ENCODE results near the gene ARHGAP9. TPM values are rescaled to one million over a fixed set of nuclear protein-coding genes. Genes with fewer than 3 reads are reported as not detected.
A peak's percentile ranks its signal among the peaks of the same experiment; 100 is the strongest.
"Not testable (repeated sequence)": the region's sequence is repeated elsewhere in the genome, so short reads cannot be mapped to it uniquely, and the experiment has no call there.

Gene ARHGAP9
- total RNA-seq, 2 donors from 2014 or later, result 225 to 295 TPM

DNA sequence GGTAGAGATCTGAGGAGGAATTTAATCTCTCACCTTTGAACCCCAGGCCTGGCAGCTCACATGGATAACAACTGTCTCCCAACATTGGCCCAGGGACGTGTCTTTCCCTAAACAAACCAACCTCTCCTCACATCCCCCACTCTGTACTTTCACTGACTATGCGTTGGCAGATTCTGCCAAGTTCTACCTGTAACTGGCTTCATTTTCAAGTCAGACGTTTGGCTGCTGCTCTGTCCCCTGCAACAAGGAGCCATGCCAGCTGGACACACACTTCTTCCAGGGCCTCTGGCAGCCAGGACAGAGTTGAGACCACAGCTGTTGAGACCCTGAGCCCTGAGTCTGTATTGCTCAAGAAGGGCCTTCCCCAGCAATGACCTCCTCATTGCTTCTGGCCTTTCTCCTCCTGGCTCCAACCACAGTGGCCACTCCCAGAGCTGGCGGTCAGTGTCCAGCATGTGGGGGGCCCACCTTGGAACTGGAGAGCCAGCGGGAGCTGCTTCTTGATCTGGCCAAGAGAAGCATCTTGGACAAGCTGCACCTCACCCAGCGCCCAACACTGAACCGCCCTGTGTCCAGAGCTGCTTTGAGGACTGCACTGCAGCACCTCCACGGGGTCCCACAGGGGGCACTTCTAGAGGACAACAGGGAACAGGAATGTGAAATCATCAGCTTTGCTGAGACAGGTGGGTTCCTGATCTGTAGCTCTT is 45.0 kb downstream of the ARHGAP9 start, which contains the start of gene INHBC:
Gene INHBC, plus strand, starts transcription at position 268 of the 707 bp plus-strand sequence. Its CDS starts 103 bp downstream, at position 371.
- no peak within 1 kb of the TSS for H3K4me3 Mint-ChIP-seq
- H3K4me1 Mint-ChIP-seq, result peaks cover 19% of the 10 kb centered on the region
- H3K36me3 Mint-ChIP-seq (ENCODE audit: low read depth), result no peaks in the 10 kb centered on the region
- H3K27ac Mint-ChIP-seq, result peak within 1 kb of the TSS; percentile 32
- H3K27me3 Mint-ChIP-seq, result peaks cover 8% of the 10 kb centered on the region
- no peaks in the 10 kb centered on the region for H3K9me3 ChIP-seq (ENCODE audit: control insufficient read depth, low read length, poor library complexity, severe bottlenecking)
- DNase-seq (no peak), ATAC-seq (no peak)

DNA sequence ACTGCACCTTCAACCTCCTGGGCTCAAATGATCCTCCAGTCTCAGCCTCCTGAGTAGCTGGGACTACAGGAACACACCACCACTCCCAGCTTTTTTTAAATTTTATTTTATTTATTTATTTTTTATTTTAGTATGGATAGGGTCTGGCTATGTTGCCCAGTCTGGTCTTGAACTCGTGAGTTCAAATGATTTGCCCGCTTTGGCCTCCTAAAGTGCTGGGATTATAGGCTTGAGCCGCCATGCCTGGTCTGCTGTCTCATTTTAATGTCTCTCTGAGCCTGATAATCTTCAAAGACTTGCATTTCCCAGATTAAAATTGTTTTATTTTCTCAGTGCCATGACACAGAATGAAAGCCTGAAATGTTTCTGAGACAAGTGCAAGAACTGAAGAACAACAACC is 46.3 kb downstream of the ARHGAP9 start:
- peaks cover 2% of the 10 kb centered on the region for H3K27me3 Mint-ChIP-seq
- no peaks in the 10 kb centered on the region for H3K36me3 Mint-ChIP-seq (ENCODE audit: low read depth)
- ATAC-seq (no peak), DNase-seq (no peak)
- H3K27ac Mint-ChIP-seq, result no peak overlapping the region
- H3K9me3 ChIP-seq (ENCODE audit: control insufficient read depth, low read length, poor library complexity, severe bottlenecking), result no peaks in the 10 kb centered on the region
- H3K4me3 Mint-ChIP-seq, result no peak overlapping the region
- peaks cover 24% of the 10 kb centered on the region for H3K4me1 Mint-ChIP-seq

DNA sequence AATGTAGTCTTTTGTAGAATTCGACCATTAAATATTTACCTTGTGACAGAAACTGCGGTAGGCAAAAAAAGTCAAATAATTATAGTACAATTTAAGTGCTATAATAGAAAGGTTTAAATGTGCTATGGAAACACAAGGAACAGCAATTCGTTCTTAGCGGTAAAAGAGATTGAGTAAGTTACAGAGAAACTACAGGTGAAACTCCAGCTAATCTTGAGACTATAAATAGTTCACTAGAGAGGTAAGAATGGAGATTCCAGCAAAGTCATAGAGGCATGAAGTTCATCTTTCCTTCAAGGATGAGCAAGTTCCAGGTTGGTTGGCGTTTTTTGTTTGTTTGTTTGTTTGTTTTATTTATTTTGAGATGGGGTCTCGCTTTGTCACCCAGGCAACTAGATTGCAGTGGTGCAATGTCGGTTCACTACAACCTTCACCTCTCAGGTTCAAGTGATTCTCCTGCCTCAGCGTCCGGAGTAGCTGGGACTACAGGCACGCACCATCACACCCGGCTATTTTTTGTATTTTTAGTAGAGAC is 47.9 kb downstream of the ARHGAP9 start:
- no peaks in the 10 kb centered on the region for H3K9me3 ChIP-seq (ENCODE audit: control insufficient read depth, low read length, poor library complexity, severe bottlenecking)
- Mint-ChIP-seq H3K4me3 (peak overlapping the region; percentile 95), H3K4me1 (peaks cover 30% of the 10 kb centered on the region), H3K27me3 (no peaks in the 10 kb centered on the region), H3K27ac (peak overlapping the region; percentile 99), H3K36me3 (ENCODE audit: low read depth) (no peaks in the 10 kb centered on the region)
- ATAC-seq, result no peak
- DNase-seq, result no peak

DNA sequence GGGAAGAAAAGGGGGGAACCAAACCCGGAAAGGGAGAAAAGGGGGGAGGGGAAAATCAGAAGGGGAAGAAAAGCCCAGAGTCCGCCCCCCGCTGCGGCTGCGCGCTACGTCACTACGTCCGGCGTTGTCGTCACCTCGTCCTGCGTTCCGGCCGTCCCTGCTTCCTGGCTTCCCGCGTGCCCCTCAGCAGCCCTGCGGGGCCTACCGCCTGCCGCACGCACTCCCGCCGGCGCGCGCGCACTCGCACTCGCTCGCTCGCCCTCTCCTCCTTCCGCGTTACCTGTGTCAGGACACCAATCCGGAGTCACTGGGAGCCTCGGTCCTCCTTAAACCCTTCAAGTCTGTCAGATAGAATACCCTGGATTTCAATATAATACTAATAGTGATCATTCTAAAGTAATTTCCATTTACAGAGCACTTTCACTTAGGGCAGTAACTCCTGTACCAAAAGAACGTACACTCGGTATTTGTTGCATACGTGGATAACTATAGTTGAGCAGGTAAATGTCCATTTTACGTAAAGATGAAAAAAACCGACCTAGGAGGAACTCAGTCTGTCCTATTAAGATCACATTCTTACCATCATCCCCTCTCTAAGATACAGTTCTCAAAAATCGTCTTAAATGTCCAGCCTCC is 48.6 kb downstream of the ARHGAP9 start, which contains the start of gene R3HDM2:
Gene R3HDM2, minus strand, starts transcription at position 113 of the 636 bp plus-strand sequence. CDS start 120,615 bp downstream, outside the sequence.
- peak within 1 kb of the TSS; percentile 99 for H3K27ac Mint-ChIP-seq
- DNase-seq (peak; percentile 86 to 91 (median 89)), ATAC-seq (peak; percentile 93)
- no peaks in the 10 kb centered on the region for H3K9me3 ChIP-seq (ENCODE audit: control insufficient read depth, low read length, poor library complexity, severe bottlenecking)
- H3K4me1 Mint-ChIP-seq, result peaks cover 36% of the 10 kb centered on the region
- no peaks in the 10 kb centered on the region for H3K27me3 Mint-ChIP-seq
- H3K36me3 Mint-ChIP-seq (ENCODE audit: low read depth), result no peaks in the 10 kb centered on the region
- peak within 1 kb of the TSS; percentile 96 for H3K4me3 Mint-ChIP-seq

DNA sequence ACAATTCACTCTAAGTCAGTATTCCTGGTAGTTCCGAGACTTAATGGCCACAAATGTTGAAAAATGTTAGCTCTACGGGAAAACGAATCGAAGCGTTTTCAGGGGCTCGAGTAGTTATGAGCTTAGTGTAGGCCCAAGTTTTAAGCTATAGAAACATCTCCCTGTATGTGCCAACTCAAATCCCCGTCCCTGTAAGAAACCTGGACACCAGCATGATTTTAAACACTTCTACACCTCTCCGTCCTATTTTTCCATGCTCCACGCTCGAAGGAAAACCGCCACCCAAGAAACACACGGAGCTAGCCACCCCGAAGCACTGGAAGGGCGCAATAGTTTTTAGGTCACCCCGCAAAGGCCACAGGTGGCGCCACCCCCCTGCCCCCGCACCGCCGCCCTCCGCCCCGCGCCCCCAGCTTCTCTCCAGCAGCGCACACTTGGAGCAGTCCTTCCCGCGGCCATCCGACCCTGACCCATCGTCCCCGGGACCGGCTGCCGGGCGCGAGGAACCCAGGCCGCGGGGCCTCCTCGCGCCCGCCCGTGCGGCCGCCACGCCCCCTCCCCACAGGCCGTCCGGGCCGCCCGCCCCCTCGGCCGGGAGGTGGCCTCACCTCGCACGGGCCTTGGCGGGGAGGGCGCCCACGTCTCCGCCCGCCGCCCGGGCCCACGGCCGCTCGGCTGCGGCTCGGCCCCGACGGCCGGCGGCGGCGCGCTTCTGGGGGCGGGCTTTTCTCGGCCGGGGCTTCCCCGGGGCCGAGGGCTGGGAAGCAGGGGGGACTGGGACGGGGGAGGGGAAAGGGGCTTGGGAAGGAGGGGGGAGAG is 49.3 kb downstream of the ARHGAP9 start:
- H3K9me3 ChIP-seq (ENCODE audit: control insufficient read depth, low read length, poor library complexity, severe bottlenecking), result no peaks in the 10 kb centered on the region
- Mint-ChIP-seq H3K27ac (peak overlapping the region; percentile 99), H3K36me3 (ENCODE audit: low read depth) (no peaks in the 10 kb centered on the region), H3K4me3 (peak overlapping the region; percentile 96), H3K4me1 (peaks cover 36% of the 10 kb centered on the region), H3K27me3 (no peaks in the 10 kb centered on the region)
- ATAC-seq (peak; percentile 72), DNase-seq (peak in 1 of 3 donors; percentile 58)

DNA sequence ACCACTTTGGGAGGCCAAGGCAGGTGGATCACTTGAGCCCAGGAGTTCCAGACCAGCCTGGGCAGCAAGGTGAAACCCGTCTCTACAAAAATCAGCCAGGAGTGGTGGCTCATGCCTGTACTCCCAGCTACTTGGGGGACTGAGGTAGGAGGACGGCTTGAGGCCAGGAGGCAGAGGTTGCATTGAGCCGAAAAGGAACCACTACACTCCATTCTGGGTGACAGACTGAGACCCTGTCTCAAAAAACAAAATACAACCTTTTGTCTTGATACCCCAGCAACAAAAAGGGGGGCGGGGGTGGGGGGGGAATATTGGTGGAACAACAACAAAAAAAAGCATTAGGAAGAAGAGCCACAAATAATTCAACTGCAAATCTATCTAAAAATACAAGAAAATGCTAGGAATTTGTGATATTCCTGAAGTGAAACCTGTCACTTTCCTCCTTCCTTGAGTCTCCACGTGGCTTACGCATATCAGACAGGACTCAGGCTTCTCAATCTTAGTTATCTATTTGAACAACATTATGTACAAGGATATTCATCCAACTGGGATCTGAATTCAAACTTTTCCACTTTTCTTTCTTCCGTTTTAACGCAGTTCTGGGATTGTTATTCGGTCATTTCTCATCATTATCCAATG is 50.1 kb downstream of the ARHGAP9 start:
- peak overlapping the region; percentile 99 for H3K27ac Mint-ChIP-seq
- H3K4me3 Mint-ChIP-seq, result peak overlapping the region; percentile 96
- H3K9me3 ChIP-seq (ENCODE audit: control insufficient read depth, low read length, poor library complexity, severe bottlenecking), result no peaks in the 10 kb centered on the region
- ATAC-seq (no peak), DNase-seq (no peak)
- no peaks in the 10 kb centered on the region for H3K36me3 Mint-ChIP-seq (ENCODE audit: low read depth)
- peaks cover 34% of the 10 kb centered on the region for H3K4me1 Mint-ChIP-seq
- H3K27me3 Mint-ChIP-seq, result no peaks in the 10 kb centered on the region

DNA sequence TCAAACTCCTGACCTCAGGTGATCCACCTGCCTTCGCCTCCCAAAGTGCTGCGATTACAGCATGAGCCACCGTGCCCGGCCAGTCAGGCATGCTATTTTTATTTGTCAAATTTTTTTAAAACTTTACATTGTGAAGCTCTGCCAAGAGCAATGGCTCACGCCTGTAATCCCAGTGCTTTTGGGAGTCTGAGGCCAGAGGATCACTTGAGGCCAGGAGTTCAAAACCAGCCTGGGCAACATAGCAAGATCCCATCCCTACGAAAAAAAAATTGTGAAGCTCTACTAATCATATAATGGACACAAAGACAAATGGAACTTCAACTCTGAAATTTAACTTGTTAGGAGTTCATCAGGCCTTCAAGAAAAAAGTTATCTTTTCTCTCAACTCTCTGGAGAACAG is 50.7 kb downstream of the ARHGAP9 start:
- Mint-ChIP-seq H3K4me3 (peak overlapping the region; percentile 96), H3K27ac (peak overlapping the region; percentile 99), H3K27me3 (no peaks in the 10 kb centered on the region), H3K36me3 (ENCODE audit: low read depth) (peaks cover 2% of the 10 kb centered on the region), H3K4me1 (peaks cover 37% of the 10 kb centered on the region)
- no peak for ATAC-seq
- H3K9me3 ChIP-seq (ENCODE audit: control insufficient read depth, low read length, poor library complexity, severe bottlenecking), result no peaks in the 10 kb centered on the region
- no peak for DNase-seq

DNA sequence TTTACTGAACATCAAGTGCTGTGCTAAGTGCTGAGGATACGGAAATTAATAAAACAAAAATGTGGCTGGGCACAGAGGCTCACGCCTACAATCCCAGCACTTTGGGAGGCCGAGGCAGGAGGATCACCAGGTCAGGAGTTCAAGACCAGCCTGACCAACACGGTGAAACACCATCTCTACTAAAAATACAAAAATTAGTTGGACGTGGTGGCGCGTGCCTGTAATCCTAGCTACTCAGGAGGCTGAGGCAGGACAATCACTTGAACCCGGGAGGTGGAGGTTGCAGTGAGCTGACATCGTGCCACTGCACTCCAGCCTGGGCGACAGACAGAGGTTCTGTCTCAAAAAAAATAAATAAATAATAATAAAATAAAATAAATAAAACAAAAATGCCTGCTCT is 52.7 kb downstream of the ARHGAP9 start:
- not testable (repeated sequence) for H3K27ac Mint-ChIP-seq; ATAC-seq; H3K9me3 ChIP-seq (ENCODE audit: control insufficient read depth, low read length, poor library complexity, severe bottlenecking); H3K4me3 Mint-ChIP-seq; H3K27me3 Mint-ChIP-seq; H3K36me3 Mint-ChIP-seq (ENCODE audit: low read depth); DNase-seq
- peaks cover 40% of the 10 kb centered on the region for H3K4me1 Mint-ChIP-seq

Other genes starting within 250 kb of the ARHGAP9 start
- 1 to 10 TPM; 1.6 to 1.9 TPM for gene STAC3, start 228.7 kb downstream of the ARHGAP9 start, total RNA-seq
- 100 to 1,000 TPM; 101 to 115 TPM for gene R3HDM2, start 48.8 kb downstream of the ARHGAP9 start, total RNA-seq
- gene INHBC, start 45.1 kb downstream of the ARHGAP9 start, total RNA-seq, result not detected
- not detected for gene INHBE, start 24.6 kb downstream of the ARHGAP9 start, total RNA-seq
- gene GLI1, start 20.1 kb downstream of the ARHGAP9 start, total RNA-seq, result under 1 TPM; 0.10 to 0.22 TPM
- gene MARS1, start 8.2 kb upstream of the ARHGAP9 start, total RNA-seq, result 100 to 1,000 TPM; 175 to 180 TPM
- 100 to 1,000 TPM; 115 to 145 TPM for gene DDIT3, start 40.6 kb upstream of the ARHGAP9 start, total RNA-seq
- gene MBD6, start 43.0 kb upstream of the ARHGAP9 start, total RNA-seq, result 10 to 100 TPM; 82.4 to 93.5 TPM
- 10 to 100 TPM; 63.9 to 78.8 TPM for gene DCTN2, start 67.3 kb upstream of the ARHGAP9 start, total RNA-seq
- gene KIF5A, start 70.2 kb upstream of the ARHGAP9 start, total RNA-seq, result under 1 TPM; 0.35 to 0.63 TPM
- gene PIP4K2C, start 111.3 kb upstream of the ARHGAP9 start, total RNA-seq, result 10 to 100 TPM; 28.9 to 32.2 TPM
- gene DTX3, start 125.0 kb upstream of the ARHGAP9 start, total RNA-seq, result 10 to 100 TPM; 24.4 to 32.8 TPM
- gene ARHGEF25, start 131.6 kb upstream of the ARHGAP9 start, total RNA-seq, result 1 to 10 TPM in 1 of 2 donors, under 1 TPM in 1; 0.37 to 1.2 TPM
- gene B4GALNT1, start 153.3 kb upstream of the ARHGAP9 start, total RNA-seq, result not detected
- 100 to 1,000 TPM; 138 to 142 TPM for gene OS9, start 214.3 kb upstream of the ARHGAP9 start, total RNA-seq

Measured in T-helper 17 cell (primary cell).